ENCODE results near the gene HERPUD1.

DNA sequence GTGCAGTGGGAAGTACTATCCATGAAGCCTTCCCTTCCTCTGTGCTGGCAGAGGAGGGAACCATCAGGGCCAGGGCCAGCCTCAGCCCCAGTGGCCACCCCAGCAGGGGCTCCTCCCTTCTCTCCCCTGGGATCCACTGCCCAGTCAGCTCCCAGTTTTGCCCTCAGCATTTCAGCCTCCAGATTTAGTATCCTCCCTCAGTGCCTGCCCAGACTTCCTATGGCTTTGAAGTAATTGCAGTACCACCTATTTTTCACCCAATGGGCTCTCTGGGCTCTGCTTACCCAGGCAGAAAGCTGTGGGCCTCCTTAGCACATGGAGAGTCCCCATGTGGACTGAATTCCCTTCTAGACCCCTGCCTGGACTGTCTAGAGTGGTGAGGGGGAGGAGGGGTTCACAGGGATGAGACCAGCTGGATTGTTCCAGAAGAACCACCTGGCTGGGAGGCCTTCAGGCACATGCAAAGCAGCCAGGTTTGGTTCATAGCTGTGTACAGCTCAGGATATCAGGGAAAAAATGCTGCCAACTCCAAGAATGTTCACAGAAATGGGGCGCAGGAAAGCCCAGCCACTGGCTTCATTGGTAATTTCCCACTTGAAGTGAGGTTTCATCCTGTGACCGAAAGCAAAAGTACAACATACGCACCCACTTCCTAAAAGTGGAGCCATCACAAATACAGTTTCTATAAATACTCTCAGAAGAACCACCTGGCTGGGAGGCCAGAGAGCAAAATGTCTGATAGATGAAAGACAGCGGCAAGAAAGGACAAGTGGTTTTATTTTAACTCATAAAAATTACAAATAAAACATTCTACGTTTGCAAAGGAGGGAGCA lies 15.2 kb upstream of the HERPUD1 start:
- TF ChIP-seq, protein P1, sequence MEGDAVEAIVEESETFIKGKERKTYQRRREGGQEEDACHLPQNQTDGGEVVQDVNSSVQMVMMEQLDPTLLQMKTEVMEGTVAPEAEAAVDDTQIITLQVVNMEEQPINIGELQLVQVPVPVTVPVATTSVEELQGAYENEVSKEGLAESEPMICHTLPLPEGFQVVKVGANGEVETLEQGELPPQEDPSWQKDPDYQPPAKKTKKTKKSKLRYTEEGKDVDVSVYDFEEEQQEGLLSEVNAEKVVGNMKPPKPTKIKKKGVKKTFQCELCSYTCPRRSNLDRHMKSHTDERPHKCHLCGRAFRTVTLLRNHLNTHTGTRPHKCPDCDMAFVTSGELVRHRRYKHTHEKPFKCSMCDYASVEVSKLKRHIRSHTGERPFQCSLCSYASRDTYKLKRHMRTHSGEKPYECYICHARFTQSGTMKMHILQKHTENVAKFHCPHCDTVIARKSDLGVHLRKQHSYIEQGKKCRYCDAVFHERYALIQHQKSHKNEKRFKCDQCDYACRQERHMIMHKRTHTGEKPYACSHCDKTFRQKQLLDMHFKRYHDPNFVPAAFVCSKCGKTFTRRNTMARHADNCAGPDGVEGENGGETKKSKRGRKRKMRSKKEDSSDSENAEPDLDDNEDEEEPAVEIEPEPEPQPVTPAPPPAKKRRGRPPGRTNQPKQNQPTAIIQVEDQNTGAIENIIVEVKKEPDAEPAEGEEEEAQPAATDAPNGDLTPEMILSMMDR (conservative IDR thresholded peaks at IDR 0.05; ENCODE audit: low read length), result no peak
- TF ChIP-seq EZH2phosphoT487 (IDR thresholded peaks at IDR 0.05; ENCODE audit: borderline replicate concordance, low read depth, low read length), result no peak
